GM12892 (cell line): ENCODE measurements around the gene TNK2.

Source experiments
- POLR2A ChIP-seq: IDR thresholded peaks from 2 replicates; pipeline ENCODE4 v1.6.1; 2011; ENCODE audit warnings: low read depth, low read length, control low read depth
- POLR2AphosphoS5 ChIP-seq: IDR thresholded peaks from 2 replicates; pipeline ENCODE4 v1.6.1; 2011; ENCODE audit warnings: low read depth, low read length, control low read depth
- TAF1 ChIP-seq: IDR thresholded peaks from 2 replicates; pipeline ENCODE4 v1.6.1; 2011; ENCODE audit warnings: low read depth, mild to moderate bottlenecking, control low read depth, low read length, borderline replicate concordance

- TF ChIP-seq POLR2AphosphoS5: no peak
- no peak for TF ChIP-seq POLR2A
- no peak for TF ChIP-seq TAF1
Measured at GRCh38 chr3:195875482-195876236, 32.7 kb downstream of the TNK2 start.
